CD1c-positive myeloid dendritic cell (primary cell): Measurements from ENCODE around the gene GINS1.
"Not testable (repeated sequence)": the region's sequence is repeated elsewhere in the genome, so short reads cannot be mapped to it uniquely, and the experiment has no call there.

Experiments used
- DNase-seq: peaks from one replicate; pipeline ENCODE4 v3.0.0-alpha.2; 2016; ENCODE audit errors: extremely low spot score

The GINS1 gene

GRCh38 chr20:25389858-25390537, 17.5 kb upstream of the GINS1 start:
- peak; percentile 42 for DNase-seq

- DNase-seq = peak; percentile 98
These were observed 16.6 kb upstream of the GINS1 start, which contains the start of gene ABHD12 for GRCh38 chr20:25390538-25391528. Gene ABHD12 (minus strand): TSS chr20:25390835. CDS start chr20:25390703, 132 bp downstream.

GRCh38 chr20:25394276-25394675, 13.2 kb upstream of the GINS1 start:
- DNase-seq = no peak

GRCh38 chr20:25394996-25395395, 12.5 kb upstream of the GINS1 start:
- DNase-seq = no peak

DNA sequence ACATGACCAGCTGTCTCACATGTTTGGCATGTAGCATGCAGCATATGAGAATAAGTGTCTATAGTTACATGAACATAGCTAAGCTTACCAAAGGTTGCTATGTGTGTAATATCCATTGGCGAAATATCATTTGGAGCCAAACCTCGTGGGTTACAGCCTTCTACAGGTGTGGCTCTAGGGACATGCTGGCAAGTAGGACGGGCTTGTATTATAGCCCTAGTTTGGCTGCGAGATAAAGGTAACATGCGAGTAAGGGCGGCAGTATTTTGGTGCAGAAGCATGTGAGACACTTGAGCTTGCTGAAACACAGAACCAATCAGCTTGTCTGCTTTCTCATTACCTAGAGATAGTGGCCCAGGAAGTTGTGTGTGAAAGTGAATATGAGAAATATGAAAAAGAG, 10.4 kb upstream of the GINS1 start:
- no peak for DNase-seq

DNA sequence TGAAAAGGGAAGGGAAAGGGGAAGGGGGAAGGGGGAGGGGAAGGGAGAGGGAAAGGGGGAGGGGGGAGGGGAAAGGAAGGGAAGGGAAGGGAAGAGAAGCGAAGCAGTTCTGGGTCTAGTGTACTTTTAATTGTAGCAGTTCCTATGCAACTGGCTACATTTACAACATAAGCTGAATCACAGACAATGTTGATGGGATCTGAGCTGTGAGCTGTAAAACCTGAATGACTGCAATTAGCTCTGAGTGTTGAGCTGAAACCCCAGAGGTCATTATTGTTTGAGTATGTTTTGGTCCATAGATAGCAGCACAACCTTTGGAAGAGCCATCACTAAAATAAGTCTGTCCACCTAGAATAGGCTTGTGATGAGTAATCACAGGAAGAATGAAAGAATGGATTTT, 9.7 kb upstream of the GINS1 start:
- DNase-seq = no peak

DNA sequence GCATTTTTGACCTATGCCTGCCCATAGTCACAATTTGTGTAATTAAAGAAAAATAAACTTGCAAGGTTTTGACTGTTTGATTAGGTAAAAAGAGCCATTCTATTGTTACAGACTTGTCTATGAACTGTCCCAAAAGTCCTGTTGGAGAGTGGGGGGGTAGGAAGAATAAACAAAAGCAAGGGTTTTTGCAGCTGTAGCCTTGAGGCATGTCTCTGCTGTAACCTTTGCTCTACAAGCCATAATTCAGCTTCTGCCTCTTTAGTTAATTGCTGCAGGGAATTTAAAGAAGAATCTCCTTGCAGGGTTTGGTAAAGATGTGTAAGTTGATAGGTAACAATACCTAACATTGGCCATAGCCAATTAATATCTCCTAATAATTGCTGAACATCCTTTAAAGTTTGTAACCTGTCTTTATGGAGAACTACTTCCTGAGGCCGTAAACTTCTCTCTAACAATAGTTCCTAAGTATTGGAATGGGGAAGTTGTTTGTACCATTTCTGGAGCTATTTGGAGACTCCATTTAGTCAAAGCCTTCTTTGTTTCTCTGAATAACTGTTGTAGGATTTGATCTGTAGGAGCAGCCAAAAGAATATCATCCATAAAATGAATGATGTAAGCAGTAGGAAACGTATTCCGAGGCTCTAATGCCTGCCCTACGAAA, 9.0 kb upstream of the GINS1 start:
- DNase-seq = peak; percentile 56

- DNase-seq = peak; percentile 74
These were observed 8.4 kb upstream of the GINS1 start for GRCh38 chr20:25399037-25399430.

- DNase-seq = not testable (repeated sequence)
These were observed 7.2 kb upstream of the GINS1 start for GRCh38 chr20:25400291-25400732.

DNA sequence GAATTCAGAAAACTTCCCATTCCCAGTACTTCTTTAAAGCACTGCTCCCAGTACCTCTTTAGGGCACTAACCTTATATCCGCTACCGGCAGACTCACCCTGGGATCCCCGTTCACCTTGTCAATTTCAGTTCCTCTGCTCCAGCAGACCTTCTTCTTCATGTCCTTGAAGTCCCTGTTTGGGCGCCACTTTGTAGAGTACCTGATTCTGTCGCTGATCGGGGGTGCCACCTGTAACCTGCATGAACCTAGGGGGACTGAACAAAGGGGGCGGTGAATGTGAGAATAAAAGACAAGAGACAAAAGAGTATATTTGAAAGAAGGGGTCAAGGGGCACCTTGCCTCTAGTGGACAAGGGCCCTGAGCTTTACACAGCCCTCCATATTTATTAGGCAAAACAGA, 4.9 kb upstream of the GINS1 start:
- no peak for DNase-seq

- no peak for DNase-seq
These were observed 686 bp downstream of the GINS1 start for GRCh38 chr20:25408170-25408547.

DNA sequence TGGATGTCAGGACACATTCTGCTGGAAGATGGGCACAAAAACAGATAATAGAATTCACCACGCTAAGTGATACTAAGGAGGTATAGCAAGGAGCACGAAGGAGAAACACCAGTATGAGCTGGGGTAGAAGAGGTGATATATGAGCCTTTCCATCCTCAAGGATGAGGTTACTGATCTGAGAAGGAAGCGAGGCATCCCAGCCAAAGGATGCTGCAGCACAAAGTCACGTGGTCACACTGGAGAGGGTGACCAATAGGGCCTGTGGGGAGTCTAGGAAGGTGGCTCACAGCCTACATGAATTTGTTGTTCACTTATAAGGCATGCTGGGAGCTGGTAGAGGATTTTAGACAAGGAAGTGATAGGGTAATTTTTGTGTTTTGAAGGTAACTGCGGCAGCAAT, 1.4 kb downstream of the GINS1 start:
- DNase-seq = no peak

DNA sequence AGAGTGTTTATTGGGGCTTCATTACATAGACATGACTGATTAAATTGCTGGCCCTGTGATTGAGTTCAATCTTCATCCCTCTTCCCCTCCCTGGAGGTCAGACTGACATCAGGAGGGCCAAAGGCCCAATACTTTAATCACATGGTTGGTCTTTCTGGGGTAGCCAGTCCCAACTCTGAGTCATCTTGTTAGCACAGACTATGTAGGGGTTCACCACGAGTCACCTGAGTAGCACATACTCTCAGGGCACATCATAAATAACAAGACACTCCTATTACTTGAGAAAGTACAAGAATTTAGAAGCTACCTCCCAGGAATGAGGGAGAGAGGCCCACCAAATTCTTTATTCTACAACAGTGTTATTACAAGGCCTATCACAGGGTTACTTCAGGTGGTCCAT, 11.3 kb downstream of the GINS1 start:
- DNase-seq = no peak

- DNase-seq = no peak
These were observed 13.6 kb downstream of the GINS1 start for GRCh38 chr20:25421102-25421501.

- DNase-seq = no peak
These were observed 14.6 kb downstream of the GINS1 start for GRCh38 chr20:25422032-25422431.

DNA sequence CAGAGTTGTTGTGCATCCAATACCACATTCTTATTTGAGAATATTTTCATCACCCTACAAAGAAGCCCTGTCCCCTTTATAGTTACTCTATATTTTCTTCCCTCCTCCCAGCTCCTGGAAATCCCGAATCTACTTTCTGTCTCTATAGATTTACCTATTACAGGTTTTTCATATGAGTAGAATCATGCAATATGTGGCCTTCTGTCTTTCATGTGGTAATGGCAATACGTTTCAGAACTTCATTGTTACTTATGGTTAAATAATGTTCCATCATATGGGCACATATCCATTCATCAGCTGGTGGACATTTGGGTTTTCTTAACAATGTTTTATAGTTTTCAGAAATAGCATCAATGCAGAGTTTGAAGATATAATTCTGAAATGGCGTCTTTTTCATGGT, 17.1 kb downstream of the GINS1 start:
- no peak for DNase-seq

- no peak for DNase-seq
These were observed 29.7 kb downstream of the GINS1 start for GRCh38 chr20:25437153-25437581.

- DNase-seq = peak; percentile 48
These were observed 31.9 kb downstream of the GINS1 start for GRCh38 chr20:25439328-25439727.

GRCh38 chr20:25444556-25444955, 37.1 kb downstream of the GINS1 start:
- no peak for DNase-seq

DNA sequence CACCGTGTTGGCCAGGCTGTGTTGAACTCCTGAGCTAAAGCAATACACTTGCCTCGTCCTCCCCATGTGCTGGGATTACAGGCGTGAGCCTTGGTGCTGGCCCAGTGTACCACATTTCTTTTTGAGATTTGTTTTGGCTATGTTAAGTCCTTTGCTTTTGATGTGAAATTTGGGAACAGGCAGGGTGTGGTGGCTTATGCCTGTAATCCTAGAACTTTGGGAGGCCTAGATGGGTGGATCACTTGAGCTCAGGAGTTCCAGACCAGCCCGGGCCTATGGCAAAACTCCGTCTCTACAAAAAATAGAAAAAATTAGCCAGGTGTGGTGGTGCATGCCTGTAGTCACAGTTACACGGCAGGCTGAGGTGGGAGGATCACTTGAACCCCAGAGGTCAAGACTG, 40.2 kb downstream of the GINS1 start:
- no peak for DNase-seq

- DNase-seq = no peak
These were observed 44.9 kb downstream of the GINS1 start for GRCh38 chr20:25452333-25452732.
